Left lung (tissue), 10 donors: ENCODE data around the gene EIPR1. TPM values are rescaled to one million over a fixed set of nuclear protein-coding genes. Genes with fewer than 3 reads are reported as not detected.

Experiments
- ATAC-seq: fragments of 200-7000 bp; cut with Tn5 transposase; one replicate; pipeline ENCODE4 v1.9.1; 2020; ENCODE audit warnings: moderate library complexity
- DNase-seq, 4 donors: peaks; one replicate each; pipeline ENCODE4 v3.0.0-alpha.2; 2013 to 2020
- H3K27ac ChIP-seq, 2 donors: fragments of 200-600 bp; sonication (generic) in 1 of 2; one replicate each; pipeline versions ENCODE4 v1.5.0 to v1.8.0; 2020 to 2021
- H3K27me3 ChIP-seq, 2 donors: fragments of 200-600 bp; sonication (generic) in 1 of 2; one replicate each; pipeline versions ENCODE4 v1.5.0 to v1.8.0; 2020 to 2021
- H3K36me3 ChIP-seq, 2 donors: fragments of 200-600 bp; sonication (generic) in 1 of 2; one replicate each; pipeline versions ENCODE4 v1.5.0 to v1.8.0; 2020 to 2021
- H3K4me1 ChIP-seq, 2 donors: fragments of 200-600 bp; one replicate each; pipeline ENCODE4 v1.8.0; 2021
- H3K4me3 ChIP-seq, 2 donors: fragments of 200-600 bp; sonication (generic) in 1 of 2; one replicate each; pipeline versions ENCODE4 v1.5.0 to v1.8.0; 2020 to 2021; ENCODE audit warnings: mild to moderate bottlenecking in 1 of 2
- H3K9me3 ChIP-seq, 2 donors: fragments of 200-600 bp; sonication (generic) in 1 of 2; one replicate each; pipeline versions ENCODE4 v1.5.0 to v1.8.0; 2020 to 2021
- CTCF ChIP-seq, 2 donors: fragments of 200-600 bp; sonication (generic) in 1 of 2; IDR thresholded peaks; one replicate each; pipeline versions ENCODE4 v1.5.0 to v1.8.0; 2021; ENCODE audit warnings: antibody characterized with exemption in 2 of 2
- intact Hi-C, 2 donors: fragments of 100-400 bp; cut with DNase I; formaldehyde crosslinking; loops; one replicate each; pipeline versions ENCODE4 v1.11.2 to v1.14.2; 2022
- polyA plus RNA-seq, 6 donors: library from polyadenylated mRNA; unstranded; fragments of 120-200 nt; gene quantifications; one replicate each; pipeline ENCODE4 v1.2.1, GENCODE V29; 2013; ENCODE audit not compliant: insufficient read length in 6 of 6
- total RNA-seq, 2 donors: library from RNA; stranded (reverse); fragmentation: NEBNext Ultra II Directional; extraction: Animal tissue kit (Norgen Biotek cat#: 25700); gene quantifications; one replicate each; pipeline ENCODE4 v1.2.1, GENCODE V29; 2021
- donor health status: DM: no; HTN: yes; CAD: no.
- donor health status: DM: no; HTN: no; CAD: no.

Gene EIPR1
- total and polyA plus RNA-seq, 8 donors, result 18.1 to 24.4 (median 21.0) TPM

DNA sequence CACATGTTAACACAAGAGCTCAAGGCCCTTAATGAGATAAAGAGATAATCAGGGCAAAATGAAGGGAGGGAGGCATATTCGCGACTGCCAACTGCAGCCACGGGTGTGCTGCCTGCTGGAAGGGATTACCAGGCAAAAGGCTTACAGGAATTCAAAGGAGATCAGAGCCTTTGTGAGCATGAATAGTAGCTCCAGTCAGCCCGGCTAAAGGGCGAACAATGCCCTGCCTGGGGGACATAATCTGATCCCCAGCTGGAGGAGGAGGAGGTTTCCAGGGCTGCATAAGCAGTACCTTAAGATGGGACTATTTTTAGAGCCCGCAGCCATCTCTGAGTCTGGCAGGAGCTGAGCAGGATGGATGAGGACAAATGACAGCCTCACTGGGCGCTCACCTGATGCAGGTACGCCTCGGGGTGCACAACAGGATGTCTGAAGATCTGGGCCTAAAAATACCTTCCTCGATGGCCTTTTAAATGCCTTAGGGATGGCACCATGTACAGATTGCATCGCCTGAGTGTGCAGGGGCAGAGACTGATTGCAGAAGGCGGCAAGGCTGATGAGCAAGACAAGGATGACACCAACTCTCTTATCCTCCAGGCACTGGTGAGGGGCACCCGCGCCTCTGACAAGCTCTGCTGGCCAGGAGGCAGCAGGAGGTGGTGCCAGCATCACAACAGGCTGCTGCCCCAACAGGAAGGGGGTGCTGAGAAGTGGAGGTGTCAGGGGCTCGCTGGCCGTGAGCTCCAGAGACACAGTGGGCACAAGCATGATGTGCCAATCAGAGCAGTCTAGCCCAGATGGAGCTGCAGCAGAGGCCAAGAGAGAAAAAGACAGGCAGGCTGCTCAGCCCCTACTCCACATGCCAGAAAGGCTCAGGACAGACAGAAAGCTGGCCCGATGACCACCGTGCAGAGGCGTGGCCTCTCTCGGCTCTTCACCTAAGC lies 111.4 kb downstream of the EIPR1 start:
- no peak for DNase-seq
- intact Hi-C loops, result no loop called here
- no peak for ATAC-seq

DNA sequence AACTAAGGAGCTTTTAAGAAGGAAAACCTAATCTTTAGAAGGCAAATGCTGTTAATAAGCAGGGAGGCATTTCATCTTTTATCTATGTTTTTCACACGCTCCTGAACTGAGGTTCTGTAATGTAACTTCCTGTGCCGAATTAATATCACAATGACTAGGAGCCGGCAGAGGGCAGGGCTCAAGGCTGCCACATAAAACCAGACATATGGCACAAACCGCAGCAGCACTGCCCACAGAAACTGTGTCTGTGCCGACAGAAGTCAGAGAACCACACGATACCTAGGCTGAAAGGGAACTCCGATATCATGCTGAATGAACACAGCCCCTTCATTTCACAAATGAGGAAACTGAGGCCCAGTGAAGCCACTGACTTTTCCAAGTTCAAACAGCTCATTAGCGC lies 112.1 kb downstream of the EIPR1 start:
- peaks cover 0 to 10% of the 10 kb centered on the region in 2 donors for H3K4me1 ChIP-seq
- ATAC-seq (no peak), DNase-seq (no peak)
- no peak overlapping the region for H3K4me3 ChIP-seq
- no peak overlapping the region for H3K27ac ChIP-seq
- no peak for TF ChIP-seq CTCF (IDR thresholded peaks at IDR 0.05)
- H3K36me3 ChIP-seq, result peaks cover 0 to 14% of the 10 kb centered on the region in 2 donors
- H3K27me3 ChIP-seq, result no peaks in the 10 kb centered on the region
- H3K9me3 ChIP-seq, result peaks cover 0 to 2% of the 10 kb centered on the region in 2 donors
- intact Hi-C loops, result no loop called here

More for the DNA sequence above, 111.4 kb downstream of the EIPR1 start:
- no peak overlapping the region for H3K4me3 ChIP-seq
- H3K27me3 ChIP-seq, result no peaks in the 10 kb centered on the region
- H3K27ac ChIP-seq, result no peak overlapping the region
- H3K9me3 ChIP-seq, result peaks cover 0 to 2% of the 10 kb centered on the region in 2 donors
- H3K36me3 ChIP-seq, result peaks cover 0 to 14% of the 10 kb centered on the region in 2 donors
- no peak for TF ChIP-seq CTCF (IDR thresholded peaks at IDR 0.05)
- H3K4me1 ChIP-seq, result peaks cover 0 to 10% of the 10 kb centered on the region in 2 donors

GRCh38 chr2:3264010-3264744 lies 113.4 kb downstream of the EIPR1 start:
- H3K4me1 ChIP-seq, result peaks cover 0 to 10% of the 10 kb centered on the region in 2 donors
- intact Hi-C loops, result no loop called here
- peaks cover 0 to 14% of the 10 kb centered on the region in 2 donors for H3K36me3 ChIP-seq
- TF ChIP-seq CTCF (IDR thresholded peaks at IDR 0.05), result no peak
- H3K9me3 ChIP-seq, result no peaks in the 10 kb centered on the region
- ATAC-seq, result peak; percentile 76
- no peaks in the 10 kb centered on the region for H3K27me3 ChIP-seq
- no peak overlapping the region for H3K27ac ChIP-seq
- peak in 1 of 4 donors; percentile 53 for DNase-seq
- H3K4me3 ChIP-seq, result no peak overlapping the region

GRCh38 chr2:3263487-3263886 lies 114.1 kb downstream of the EIPR1 start:
- no peak for TF ChIP-seq CTCF (IDR thresholded peaks at IDR 0.05)
- Histone ChIP-seq H3K36me3 (peaks cover 0 to 14% of the 10 kb centered on the region in 2 donors), H3K27ac (no peak overlapping the region), H3K4me1 (peaks cover 0 to 10% of the 10 kb centered on the region in 2 donors), H3K4me3 (no peak overlapping the region), H3K27me3 (no peaks in the 10 kb centered on the region), H3K9me3 (no peaks in the 10 kb centered on the region)
- DNase-seq (no peak), ATAC-seq (no peak)
- intact Hi-C loops, result no loop called here
